HepG2 (cell line): ENCODE data around the gene MLST8. TPM values are rescaled to one million over a fixed set of nuclear protein-coding genes. Genes with fewer than 3 reads are reported as not detected.

Experiments
- HDAC6 ChIP-seq: fragments of 200-600 bp; sonication (generic); IDR thresholded peaks from 2 replicates; pipeline ENCODE4 v1.7.0; 2017; ENCODE audit warnings: mild to moderate bottlenecking, antibody characterized with exemption, low read length, low read depth
- IKZF1 ChIP-seq: fragments of 450-650 bp; IDR thresholded peaks from 2 replicates; pipeline ENCODE4 v1.7.1; 2016
- KDM3A ChIP-seq: IDR thresholded peaks from 2 replicates; pipeline ENCODE4 v1.6.1; 2018; ENCODE audit warnings: low read depth, missing compliant biosample characterization
- SMARCE1 ChIP-seq: fragments of 450-650 bp; IDR thresholded peaks from 2 replicates; pipeline ENCODE4 v1.6.1; 2017; ENCODE audit warnings: borderline replicate concordance
- TBX2 ChIP-seq: sonication (generic); formaldehyde crosslinking; IDR thresholded peaks from 2 replicates; pipeline ENCODE4 v1.5.0; 2020; ENCODE audit warnings: missing genetic modification reagents, mild to moderate bottlenecking, borderline replicate concordance
- TSC22D2 ChIP-seq: sonication (generic); formaldehyde crosslinking; IDR thresholded peaks from 2 replicates; pipeline ENCODE4 v1.5.1; 2020; ENCODE audit warnings: missing genetic modification reagents, mild to moderate bottlenecking, borderline replicate concordance
- ZBED4 ChIP-seq: sonication (generic); formaldehyde crosslinking; IDR thresholded peaks from 2 replicates; pipeline ENCODE4 v1.4.0; 2020; ENCODE audit warnings: missing genetic modification reagents, borderline replicate concordance
- ZBTB38 ChIP-seq: sonication (generic); formaldehyde crosslinking; IDR thresholded peaks from 2 replicates; pipeline ENCODE4 v1.5.1; 2020; ENCODE audit warnings: mild to moderate bottlenecking, missing genetic modification reagents
- ZBTB8A ChIP-seq: sonication (generic); formaldehyde crosslinking; IDR thresholded peaks from 2 replicates; pipeline ENCODE4 v1.4.0; 2020; ENCODE audit warnings: mild to moderate bottlenecking, low read depth, missing genetic modification reagents, borderline replicate concordance
- ZMAT5 ChIP-seq: sonication (generic); formaldehyde crosslinking; IDR thresholded peaks from 2 replicates; pipeline ENCODE4 v1.5.0; 2020; ENCODE audit warnings: mild to moderate bottlenecking, low read depth, missing genetic modification reagents, borderline replicate concordance
- ZNF3 ChIP-seq: IDR thresholded peaks from 2 replicates; pipeline ENCODE4 v1.7.0; 2017; ENCODE audit warnings: inconsistent platforms
- polyA plus RNA-seq, 8 experiments: library from polyadenylated mRNA; depleted of rRNA in 3 of 8; stranded (reverse) in 7 of 8; unstranded in 1 of 8; fragments of >200 nt; fragmentation: Illumina TruSeq in 4 of 8; extraction: Trizol in 4 of 8; gene quantifications; 2 replicates each; pipeline versions ENCODE4 v1.2.1 to v1.2.3, GENCODE V29; 2011 to 2016; ENCODE audit warnings: low read depth in 4 of 8, missing spikeins in 1 of 8, mixed read lengths in 1 of 8; ENCODE audit not compliant: insufficient read depth in 1 of 8
- total RNA-seq, 5 experiments: library from RNA; depleted of rRNA; stranded (reverse); fragments of >200 nt; fragmentation: Illumina TruSeq; extraction: Trizol; gene quantifications; 2 replicates each; pipeline ENCODE4 v1.2.3, GENCODE V29; 2016; ENCODE audit warnings: low read depth in 1 of 5
- TF ChIP-seq, protein P1 (sequence below), 2 experiments: fragments of 450-650 bp in 1 of 2; sonication (generic) in 1 of 2; formaldehyde crosslinking; IDR thresholded peaks; 2 replicates each; pipeline versions ENCODE4 v1.5.0 to v1.8.0; 2020 to 2022; ENCODE audit warnings: mild to moderate bottlenecking in 1 of 2, missing genetic modification reagents in 1 of 2
- TF ChIP-seq, protein P2 (sequence below): sonication (generic); formaldehyde crosslinking; conservative IDR thresholded peaks from 2 replicates; pipeline ENCODE4 v1.4.0; 2020; ENCODE audit warnings: mild to moderate bottlenecking, missing genetic modification reagents, moderate library complexity
- TF ChIP-seq, protein P3 (sequence below): sonication (generic); formaldehyde crosslinking; IDR thresholded peaks from 2 replicates; pipeline ENCODE4 v1.4.0; 2020; ENCODE audit warnings: mild to moderate bottlenecking, missing genetic modification reagents
- TF ChIP-seq, protein P4 (sequence below): sonication (generic); formaldehyde crosslinking; IDR thresholded peaks from 2 replicates; pipeline ENCODE4 v1.4.0; 2020; ENCODE audit warnings: missing genetic modification reagents

Gene MLST8
- total and polyA plus RNA-seq, 2 of the 13 experiments (the other 11 are each of a cell fraction or from before 2014, with no cell fraction given), result 30.8 to 72.7 TPM

- TF ChIP-seq, protein P1, sequence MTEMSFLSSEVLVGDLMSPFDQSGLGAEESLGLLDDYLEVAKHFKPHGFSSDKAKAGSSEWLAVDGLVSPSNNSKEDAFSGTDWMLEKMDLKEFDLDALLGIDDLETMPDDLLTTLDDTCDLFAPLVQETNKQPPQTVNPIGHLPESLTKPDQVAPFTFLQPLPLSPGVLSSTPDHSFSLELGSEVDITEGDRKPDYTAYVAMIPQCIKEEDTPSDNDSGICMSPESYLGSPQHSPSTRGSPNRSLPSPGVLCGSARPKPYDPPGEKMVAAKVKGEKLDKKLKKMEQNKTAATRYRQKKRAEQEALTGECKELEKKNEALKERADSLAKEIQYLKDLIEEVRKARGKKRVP (CRISPR knock-in tag; IDR thresholded peaks at IDR 0.05), result 0 out of 4 replicates have a peak, but pooled peaks of 1 of the 2 experiments have one; percentile 49
- no peak for TF ChIP-seq HDAC6
- no peak for TF ChIP-seq SMARCE1
- TF ChIP-seq KDM3A (CRISPR knock-in tag), result peak; percentile 99
- TF ChIP-seq, protein P2, sequence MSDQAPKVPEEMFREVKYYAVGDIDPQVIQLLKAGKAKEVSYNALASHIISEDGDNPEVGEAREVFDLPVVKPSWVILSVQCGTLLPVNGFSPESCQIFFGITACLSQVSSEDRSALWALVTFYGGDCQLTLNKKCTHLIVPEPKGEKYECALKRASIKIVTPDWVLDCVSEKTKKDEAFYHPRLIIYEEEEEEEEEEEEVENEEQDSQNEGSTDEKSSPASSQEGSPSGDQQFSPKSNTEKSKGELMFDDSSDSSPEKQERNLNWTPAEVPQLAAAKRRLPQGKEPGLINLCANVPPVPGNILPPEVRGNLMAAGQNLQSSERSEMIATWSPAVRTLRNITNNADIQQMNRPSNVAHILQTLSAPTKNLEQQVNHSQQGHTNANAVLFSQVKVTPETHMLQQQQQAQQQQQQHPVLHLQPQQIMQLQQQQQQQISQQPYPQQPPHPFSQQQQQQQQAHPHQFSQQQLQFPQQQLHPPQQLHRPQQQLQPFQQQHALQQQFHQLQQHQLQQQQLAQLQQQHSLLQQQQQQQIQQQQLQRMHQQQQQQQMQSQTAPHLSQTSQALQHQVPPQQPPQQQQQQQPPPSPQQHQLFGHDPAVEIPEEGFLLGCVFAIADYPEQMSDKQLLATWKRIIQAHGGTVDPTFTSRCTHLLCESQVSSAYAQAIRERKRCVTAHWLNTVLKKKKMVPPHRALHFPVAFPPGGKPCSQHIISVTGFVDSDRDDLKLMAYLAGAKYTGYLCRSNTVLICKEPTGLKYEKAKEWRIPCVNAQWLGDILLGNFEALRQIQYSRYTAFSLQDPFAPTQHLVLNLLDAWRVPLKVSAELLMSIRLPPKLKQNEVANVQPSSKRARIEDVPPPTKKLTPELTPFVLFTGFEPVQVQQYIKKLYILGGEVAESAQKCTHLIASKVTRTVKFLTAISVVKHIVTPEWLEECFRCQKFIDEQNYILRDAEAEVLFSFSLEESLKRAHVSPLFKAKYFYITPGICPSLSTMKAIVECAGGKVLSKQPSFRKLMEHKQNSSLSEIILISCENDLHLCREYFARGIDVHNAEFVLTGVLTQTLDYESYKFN (CRISPR knock-in tag), result peak; percentile 64
- TF ChIP-seq ZBTB8A (CRISPR knock-in tag), result no peak
- TF ChIP-seq TSC22D2, result peak; percentile 72; the same call in 1 of the 2 replicates
- TF ChIP-seq IKZF1, result no peak
- peak; percentile 86 for TF ChIP-seq ZBTB38 (CRISPR knock-in tag)
- TF ChIP-seq, protein P3, sequence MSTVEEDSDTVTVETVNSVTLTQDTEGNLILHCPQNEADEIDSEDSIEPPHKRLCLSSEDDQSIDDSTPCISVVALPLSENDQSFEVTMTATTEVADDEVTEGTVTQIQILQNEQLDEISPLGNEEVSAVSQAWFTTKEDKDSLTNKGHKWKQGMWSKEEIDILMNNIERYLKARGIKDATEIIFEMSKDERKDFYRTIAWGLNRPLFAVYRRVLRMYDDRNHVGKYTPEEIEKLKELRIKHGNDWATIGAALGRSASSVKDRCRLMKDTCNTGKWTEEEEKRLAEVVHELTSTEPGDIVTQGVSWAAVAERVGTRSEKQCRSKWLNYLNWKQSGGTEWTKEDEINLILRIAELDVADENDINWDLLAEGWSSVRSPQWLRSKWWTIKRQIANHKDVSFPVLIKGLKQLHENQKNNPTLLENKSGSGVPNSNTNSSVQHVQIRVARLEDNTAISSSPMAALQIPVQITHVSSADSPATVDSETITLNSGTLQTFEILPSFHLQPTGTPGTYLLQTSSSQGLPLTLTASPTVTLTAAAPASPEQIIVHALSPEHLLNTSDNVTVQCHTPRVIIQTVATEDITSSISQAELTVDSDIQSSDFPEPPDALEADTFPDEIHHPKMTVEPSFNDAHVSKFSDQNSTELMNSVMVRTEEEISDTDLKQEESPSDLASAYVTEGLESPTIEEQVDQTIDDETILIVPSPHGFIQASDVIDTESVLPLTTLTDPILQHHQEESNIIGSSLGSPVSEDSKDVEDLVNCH (CRISPR knock-in tag), result no peak
- no peak for TF ChIP-seq ZMAT5 (CRISPR knock-in tag)
- TF ChIP-seq ZBED4, result peak; percentile 78; the same call in 1 of the 2 replicates
- peak; percentile 92 for TF ChIP-seq TBX2 (CRISPR knock-in tag)
- TF ChIP-seq, protein P4, sequence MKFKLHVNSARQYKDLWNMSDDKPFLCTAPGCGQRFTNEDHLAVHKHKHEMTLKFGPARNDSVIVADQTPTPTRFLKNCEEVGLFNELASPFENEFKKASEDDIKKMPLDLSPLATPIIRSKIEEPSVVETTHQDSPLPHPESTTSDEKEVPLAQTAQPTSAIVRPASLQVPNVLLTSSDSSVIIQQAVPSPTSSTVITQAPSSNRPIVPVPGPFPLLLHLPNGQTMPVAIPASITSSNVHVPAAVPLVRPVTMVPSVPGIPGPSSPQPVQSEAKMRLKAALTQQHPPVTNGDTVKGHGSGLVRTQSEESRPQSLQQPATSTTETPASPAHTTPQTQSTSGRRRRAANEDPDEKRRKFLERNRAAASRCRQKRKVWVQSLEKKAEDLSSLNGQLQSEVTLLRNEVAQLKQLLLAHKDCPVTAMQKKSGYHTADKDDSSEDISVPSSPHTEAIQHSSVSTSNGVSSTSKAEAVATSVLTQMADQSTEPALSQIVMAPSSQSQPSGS, result peak; percentile 60; the same call in 1 of the 2 replicates
- no peak for TF ChIP-seq ZNF3
These were observed 46.2 kb downstream of the MLST8 start, which contains the start of gene ECI1 (continued) for GRCh38 chr16:2251296-2252111.
